ENCODE measurements around the gene PRKCSH. TPM values are rescaled to one million over a fixed set of nuclear protein-coding genes. Genes with fewer than 3 reads are reported as not detected.
"Not testable (repeated sequence)": the region's sequence is repeated elsewhere in the genome, so short reads cannot be mapped to it uniquely, and the experiment has no call there.

PRKCSH gene
- total RNA-seq, 1 donor from 2014 or later = 79.1 TPM

DNA sequence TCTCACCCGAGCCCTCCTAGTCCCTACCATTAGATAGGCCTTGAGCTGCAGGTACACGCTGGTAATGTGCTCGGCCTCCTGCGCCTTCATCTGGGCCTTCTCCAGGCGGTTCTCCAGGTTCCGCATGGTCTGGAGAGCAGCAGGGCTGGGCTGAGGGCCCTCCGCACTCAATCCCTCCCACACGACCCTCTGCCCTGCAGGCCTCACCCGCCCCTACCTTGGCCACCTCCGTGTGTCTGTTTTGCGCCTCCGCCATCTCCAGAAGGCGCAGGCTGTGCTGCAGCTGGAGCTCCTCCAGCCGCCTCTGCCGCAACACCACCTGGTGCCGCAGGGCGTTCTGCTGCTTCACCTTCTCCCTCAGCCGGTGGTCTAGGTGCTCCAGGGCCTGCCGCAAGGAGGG lies 8.8 kb upstream of the PRKCSH start:
- DNase-seq (ENCODE audit: extremely low spot score in 2 of 2) = no peak
- no peaks in the 10 kb centered on the region for H3K9me3 ChIP-seq
- intact Hi-C loops (cut with DNase I) = no loop called here
- peaks cover 26% of the 10 kb centered on the region for H3K4me1 ChIP-seq
- no peak overlapping the region for H3K4me3 ChIP-seq
- no peaks in the 10 kb centered on the region for H3K36me3 ChIP-seq
- TF ChIP-seq POLR2AphosphoS5 (IDR thresholded peaks at IDR 0.05; ENCODE audit: insufficient read depth in 1 of 2, low read depth in 1 of 2) (no peak), POLR2A (IDR thresholded peaks at IDR 0.05) (no peak)
- TF ChIP-seq, protein P1, sequence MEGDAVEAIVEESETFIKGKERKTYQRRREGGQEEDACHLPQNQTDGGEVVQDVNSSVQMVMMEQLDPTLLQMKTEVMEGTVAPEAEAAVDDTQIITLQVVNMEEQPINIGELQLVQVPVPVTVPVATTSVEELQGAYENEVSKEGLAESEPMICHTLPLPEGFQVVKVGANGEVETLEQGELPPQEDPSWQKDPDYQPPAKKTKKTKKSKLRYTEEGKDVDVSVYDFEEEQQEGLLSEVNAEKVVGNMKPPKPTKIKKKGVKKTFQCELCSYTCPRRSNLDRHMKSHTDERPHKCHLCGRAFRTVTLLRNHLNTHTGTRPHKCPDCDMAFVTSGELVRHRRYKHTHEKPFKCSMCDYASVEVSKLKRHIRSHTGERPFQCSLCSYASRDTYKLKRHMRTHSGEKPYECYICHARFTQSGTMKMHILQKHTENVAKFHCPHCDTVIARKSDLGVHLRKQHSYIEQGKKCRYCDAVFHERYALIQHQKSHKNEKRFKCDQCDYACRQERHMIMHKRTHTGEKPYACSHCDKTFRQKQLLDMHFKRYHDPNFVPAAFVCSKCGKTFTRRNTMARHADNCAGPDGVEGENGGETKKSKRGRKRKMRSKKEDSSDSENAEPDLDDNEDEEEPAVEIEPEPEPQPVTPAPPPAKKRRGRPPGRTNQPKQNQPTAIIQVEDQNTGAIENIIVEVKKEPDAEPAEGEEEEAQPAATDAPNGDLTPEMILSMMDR (IDR thresholded peaks at IDR 0.05) = no peak
- H3K27me3 ChIP-seq = no peaks in the 10 kb centered on the region
- H3K27ac ChIP-seq = no peak overlapping the region

DNA sequence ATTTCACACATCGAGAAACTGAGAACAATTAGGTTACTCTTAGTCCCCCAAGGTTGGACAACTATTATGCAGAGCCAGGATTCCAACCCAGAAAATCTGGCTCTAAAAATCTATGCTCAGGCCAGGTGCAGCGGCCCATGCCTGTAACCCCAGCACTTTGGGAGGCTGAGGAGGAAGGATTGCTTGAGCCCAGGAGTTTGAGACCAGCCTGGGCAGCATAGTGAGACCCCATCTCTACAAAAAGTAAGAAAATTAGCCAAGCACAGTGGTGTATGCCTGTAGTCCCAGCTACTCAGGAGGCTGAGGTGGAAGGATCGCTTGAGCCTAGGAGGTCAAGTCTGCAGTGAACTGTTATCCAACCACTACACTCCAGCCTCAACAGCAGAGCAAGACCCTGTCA lies 1.9 kb upstream of the PRKCSH start:
- peaks cover 21% of the 10 kb centered on the region for H3K4me1 ChIP-seq
- not testable (repeated sequence) for H3K27ac ChIP-seq; DNase-seq (ENCODE audit: extremely low spot score in 2 of 2); H3K4me3 ChIP-seq; H3K27me3 ChIP-seq; H3K9me3 ChIP-seq
- intact Hi-C loops (cut with DNase I) = loop anchor here (5.0 kb wide), 1 partner anchor 56 kb away; no protein-coding TSS in a partner anchor
- H3K36me3 ChIP-seq = peaks cover 0 to 17% of the 10 kb centered on the region in 2 donors

DNA sequence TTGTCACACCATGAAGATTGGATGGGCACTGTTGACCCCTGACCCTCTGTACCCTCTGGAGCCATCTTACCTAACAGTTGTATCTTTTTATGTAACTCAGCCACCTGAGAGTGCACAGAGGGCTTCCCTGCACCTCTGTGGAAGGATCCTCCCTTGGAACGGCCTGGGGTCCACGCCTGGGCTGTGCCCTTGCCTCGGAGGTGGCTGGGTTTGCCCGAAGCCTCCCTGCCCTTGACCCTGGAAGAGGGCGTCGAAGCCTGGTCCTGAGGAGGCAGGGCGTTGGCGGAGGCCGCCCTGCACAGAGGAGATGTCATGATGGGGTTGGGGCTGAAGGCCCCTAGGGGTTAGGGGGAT lies 755 bp upstream of the PRKCSH start:
- intact Hi-C loops (cut with DNase I) = loop anchor here (5.0 kb wide), 1 partner anchor 57 kb away; no protein-coding TSS in a partner anchor
- DNase-seq (ENCODE audit: extremely low spot score in 2 of 2) = no peak
- Histone ChIP-seq H3K27me3 (no peaks in the 10 kb centered on the region), H3K27ac (peak overlapping the region; percentile 83), H3K9me3 (no peaks in the 10 kb centered on the region), H3K4me1 (peaks cover 21% of the 10 kb centered on the region), H3K4me3 (peak overlapping the region; percentile 74 to 90), H3K36me3 (peaks cover 0 to 25% of the 10 kb centered on the region in 2 donors)
- TF ChIP-seq, protein P1 (IDR thresholded peaks at IDR 0.05) = no peak
- TF ChIP-seq POLR2A (IDR thresholded peaks at IDR 0.05) (no peak), POLR2AphosphoS5 (IDR thresholded peaks at IDR 0.05; ENCODE audit: insufficient read depth in 1 of 2, low read depth in 1 of 2) (no peak)

DNA sequence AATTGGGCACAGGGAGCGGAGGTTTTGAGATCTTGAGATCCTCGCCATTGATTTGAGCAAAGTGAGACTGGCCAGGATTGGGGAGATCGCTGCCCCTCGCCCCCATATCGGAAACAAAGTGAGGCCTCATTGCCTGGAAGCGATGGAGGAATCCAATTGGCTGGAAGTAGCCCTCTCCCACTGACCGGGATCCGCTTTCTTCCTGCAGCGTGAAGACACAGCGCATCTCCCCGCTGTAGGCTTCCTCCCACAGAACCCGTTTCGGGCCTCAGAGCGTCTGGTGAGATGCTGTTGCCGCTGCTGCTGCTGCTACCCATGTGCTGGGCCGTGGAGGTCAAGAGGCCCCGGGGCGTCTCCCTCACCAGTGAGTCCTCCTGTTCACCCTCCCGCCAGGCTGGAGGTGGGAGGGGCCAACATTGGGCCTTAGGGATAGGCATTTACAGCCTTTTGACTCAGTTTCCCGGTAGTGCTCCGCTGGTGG lies 438 bp downstream of the PRKCSH start:
- intact Hi-C loops (cut with DNase I) = no loop called here
- Histone ChIP-seq H3K27me3 (no peaks in the 10 kb centered on the region), H3K4me3 (peak overlapping the region; percentile 74 to 90), H3K36me3 (peaks cover 0 to 37% of the 10 kb centered on the region in 2 donors), H3K27ac (peak overlapping the region; percentile 83), H3K9me3 (no peaks in the 10 kb centered on the region), H3K4me1 (peaks cover 21% of the 10 kb centered on the region)
- DNase-seq (ENCODE audit: extremely low spot score in 2 of 2) = no peak
- TF ChIP-seq, protein P1 (IDR thresholded peaks at IDR 0.05) = no peak
- no peak for TF ChIP-seq POLR2A (IDR thresholded peaks at IDR 0.05)
- no peak for TF ChIP-seq POLR2AphosphoS5 (IDR thresholded peaks at IDR 0.05; ENCODE audit: insufficient read depth in 1 of 2, low read depth in 1 of 2)

GRCh38 chr19:11437955-11438354 lies 2.5 kb downstream of the PRKCSH start:
- no peak for DNase-seq (ENCODE audit: extremely low spot score in 2 of 2)
- Histone ChIP-seq H3K4me3 (no peak overlapping the region), H3K27ac (no peak overlapping the region), H3K9me3 (no peaks in the 10 kb centered on the region), H3K4me1 (peaks cover 21% of the 10 kb centered on the region), H3K36me3 (peaks cover 0 to 58% of the 10 kb centered on the region in 2 donors), H3K27me3 (no peaks in the 10 kb centered on the region)
- TF ChIP-seq POLR2AphosphoS5 (IDR thresholded peaks at IDR 0.05; ENCODE audit: insufficient read depth in 1 of 2, low read depth in 1 of 2) (no peak), POLR2A (IDR thresholded peaks at IDR 0.05) (no peak)
- TF ChIP-seq, protein P1 (IDR thresholded peaks at IDR 0.05) = no peak
- intact Hi-C loops (cut with DNase I) = no loop called here

Measured in vagina (tissue), 2 donors.